IgD-negative memory B cell (primary cell): ENCODE results near the gene SLC1A4. TPM values are rescaled to one million over a fixed set of nuclear protein-coding genes. Genes with fewer than 3 reads are reported as not detected.

Experiments
- H3K27ac Mint-ChIP-seq, 3 donors: one replicate each; pipeline ENCODE4 v1.8.0; 2020 to 2022; ENCODE audit warnings: mild to moderate bottlenecking in 3 of 3, mixed read lengths in 3 of 3, moderate library complexity in 1 of 3
- H3K27me3 Mint-ChIP-seq: one replicate; pipeline ENCODE4 v1.8.0; 2021; ENCODE audit warnings: mixed read lengths
- H3K36me3 Mint-ChIP-seq: one replicate; pipeline ENCODE4 v1.8.0; 2020; ENCODE audit warnings: mild to moderate bottlenecking, mixed read lengths
- H3K4me1 Mint-ChIP-seq, 3 donors: one replicate each; pipeline ENCODE4 v1.8.0; 2020 to 2022; ENCODE audit warnings: mixed read lengths in 3 of 3, mild to moderate bottlenecking in 1 of 3
- H3K4me3 Mint-ChIP-seq, 4 donors: one replicate each; pipeline ENCODE4 v1.8.0; 2020 to 2022; ENCODE audit warnings: mild to moderate bottlenecking in 4 of 4, mixed read lengths in 4 of 4, moderate library complexity in 3 of 4
- H3K9me3 Mint-ChIP-seq, 3 donors: one replicate each; pipeline ENCODE4 v1.8.0; 2020 to 2021; ENCODE audit warnings: mixed read lengths in 3 of 3, mild to moderate bottlenecking in 1 of 3
- polyA plus RNA-seq: library from polyadenylated mRNA; unstranded; fragments of 300-500 nt; fragmentation: Illumina TruSeq; gene quantifications from one replicate; pipeline ENCODE4 v1.2.3, GENCODE V29; 2021

The SLC1A4 gene
- polyA plus RNA-seq, 1 donor from 2014 or later, result 3.6 TPM

GRCh38 chr2:65070172-65070830 lies 81.1 kb downstream of the SLC1A4 start:
- Mint-ChIP-seq H3K4me3 (no peak overlapping the region), H3K4me1 (peaks cover 15 to 20% (median 20%) of the 10 kb centered on the region in 3 donors), H3K27ac (peak overlapping the region in 2 of 3 donors; percentile 59 to 64)

GRCh38 chr2:65070856-65071255 lies 81.7 kb downstream of the SLC1A4 start:
- Mint-ChIP-seq H3K4me1 (peaks cover 15 to 20% (median 17%) of the 10 kb centered on the region in 3 donors), H3K36me3 (no peaks in the 10 kb centered on the region), H3K27ac (peak overlapping the region in 2 of 3 donors; percentile 59 to 64)

More at GRCh38 chr2:65070172-65070830, 81.1 kb downstream of the SLC1A4 start:
- Mint-ChIP-seq H3K27me3 (no peaks in the 10 kb centered on the region), H3K36me3 (no peaks in the 10 kb centered on the region), H3K9me3 (no peaks in the 10 kb centered on the region)

GRCh38 chr2:65071499-65072180 lies 82.4 kb downstream of the SLC1A4 start:
- Mint-ChIP-seq H3K27me3 (no peaks in the 10 kb centered on the region), H3K36me3 (no peaks in the 10 kb centered on the region), H3K4me3 (no peak overlapping the region), H3K4me1 (peaks cover 15 to 20% (median 17%) of the 10 kb centered on the region in 3 donors), H3K9me3 (no peaks in the 10 kb centered on the region), H3K27ac (peak overlapping the region; percentile 5 to 88 (median 67))

More at GRCh38 chr2:65070856-65071255, 81.7 kb downstream of the SLC1A4 start:
- Mint-ChIP-seq H3K9me3 (no peaks in the 10 kb centered on the region), H3K27me3 (no peaks in the 10 kb centered on the region), H3K4me3 (no peak overlapping the region)

GRCh38 chr2:65072181-65072970 lies 83.2 kb downstream of the SLC1A4 start:
- H3K9me3 Mint-ChIP-seq, result no peaks in the 10 kb centered on the region

More at GRCh38 chr2:65072181-65072970, 83.2 kb downstream of the SLC1A4 start:
- H3K36me3 Mint-ChIP-seq, result no peaks in the 10 kb centered on the region
- H3K27me3 Mint-ChIP-seq, result no peaks in the 10 kb centered on the region
- no peak overlapping the region for H3K4me3 Mint-ChIP-seq
- H3K4me1 Mint-ChIP-seq, result peaks cover 15 to 20% (median 17%) of the 10 kb centered on the region in 3 donors
- peak overlapping the region; percentile 5 to 88 (median 67) for H3K27ac Mint-ChIP-seq

Other genes starting within 250 kb of the SLC1A4 start
- 12.1 TPM for gene CEP68, start 67.0 kb downstream of the SLC1A4 start, polyA plus RNA-seq
- gene RAB1A, start 140.7 kb downstream of the SLC1A4 start, polyA plus RNA-seq, result 44.4 TPM
- gene ACTR2, start 238.4 kb downstream of the SLC1A4 start, polyA plus RNA-seq, result 296 TPM